K562 (cell line): ENCODE measurements around the gene ST8SIA1. TPM values are rescaled to one million over a fixed set of nuclear protein-coding genes. Genes with fewer than 3 reads are reported as not detected.

Experiments
- ATAC-seq: fragments of 200-7000 bp; cut with Tn5 transposase; 3 replicates; pipeline ENCODE4 v1.9.1; 2020; ENCODE audit warnings: moderate library complexity
- BruUV-seq: library from RNA; stranded (reverse); fragments of 400-500 nt; replicated peaks from 2 replicates; lab custom pipeline; 2021; lab: Mats Ljungman, UMichigan
- CTCF ChIA-PET: fragments of 300-600 bp; formaldehyde crosslinking; extraction: SDS; loops from one replicate; lab custom pipeline; 2021; ENCODE audit warnings: low intra/inter-chr PET ratio; lab: Yijun Ruan, JAX
- POLR2A ChIA-PET: fragments of 300-600, 350-650 bp; sonication (Branson Sonifier 250); formaldehyde crosslinking; extraction: SDS; loops from one replicate; lab custom pipeline; 2021; ENCODE audit warnings: antibody characterized with exemption, inconsistent platforms; lab: Yijun Ruan, JAX
- DNase-seq, 4 experiments: peaks; one replicate each; pipeline versions ENCODE4 v3.0.0 to v3.0.0-alpha.2; 2011 to 2018; ENCODE audit warnings: low spot score in 3 of 4, mixed read lengths in 3 of 4; ENCODE audit errors: extremely low read depth in 1 of 4
- FAIRE-seq: peaks from 2 replicates; lab custom pipeline; 2011; peaks lifted over from hg19 to GRCh38; lab: Jason Lieb, UNC
- H2AFZ ChIP-seq: 2 replicates; pipeline ENCODE4 v1.6.0; 2011; ENCODE audit warnings: low read depth, low read length, control low read depth, inconsistent platforms
- H3K27ac ChIP-seq: fragments of 200-600 bp; 3 replicates; pipeline ENCODE4 v1.8.0; 2011; ENCODE audit warnings: low read depth, mild to moderate bottlenecking, control low read depth, inconsistent platforms, low read length, moderate library complexity, mixed read lengths; ENCODE audit errors: extremely low read depth
- H3K27me3 ChIP-seq, 2 experiments: fragments of 300-600 bp in 1 of 2; 2 replicates in 1 of 2; 3 replicates in 1 of 2; pipeline versions ENCODE4 v1.6.0 to v1.8.0; 2011; ENCODE audit warnings: inconsistent platforms in 2 of 2, low read length in 2 of 2, mild to moderate bottlenecking in 1 of 2, mixed read lengths in 1 of 2, moderate library complexity in 1 of 2; ENCODE audit not compliant: control insufficient read depth in 2 of 2, insufficient read depth in 2 of 2
- H3K36me3 ChIP-seq: fragments of 300-600 bp; 3 replicates; pipeline ENCODE4 v1.8.0; 2011; ENCODE audit warnings: mild to moderate bottlenecking, low read length, inconsistent platforms; ENCODE audit not compliant: control insufficient read depth, insufficient read depth
- H3K4me1 ChIP-seq, 2 experiments: fragments of 200-600 bp in 1 of 2; replicated peaks in 1 of 2; 2 replicates in 1 of 2; 3 replicates in 1 of 2; pipeline versions ENCODE4 v1.5.1 to v1.8.0; 2011; ENCODE audit warnings: inconsistent platforms in 2 of 2, low read length in 2 of 2, mild to moderate bottlenecking in 1 of 2, mixed read lengths in 1 of 2, moderate library complexity in 1 of 2; ENCODE audit not compliant: control insufficient read depth in 2 of 2, insufficient read depth in 2 of 2
- H3K4me2 ChIP-seq: 2 replicates; pipeline ENCODE4 v1.6.1; 2011; ENCODE audit warnings: low read length, control low read depth, inconsistent platforms, mixed read lengths; ENCODE audit not compliant: insufficient read depth
- H3K4me3 ChIP-seq: fragments of 200-600 bp; sonication (generic), shearing (Covaris generic); 2 replicates; pipeline ENCODE4 v1.5.1; 2016; ENCODE audit warnings: control low read depth, inconsistent platforms
- H3K79me2 ChIP-seq: fragments of 200-600 bp; 3 replicates; pipeline ENCODE4 v1.8.0; 2011; ENCODE audit warnings: low read length, inconsistent platforms; ENCODE audit not compliant: control insufficient read depth, insufficient read depth
- H3K9ac ChIP-seq, 2 experiments: 2 replicates each; pipeline versions ENCODE4 v1.6.0 to v1.6.1; 2011; ENCODE audit warnings: low read depth in 2 of 2, low read length in 2 of 2, control low read depth in 1 of 2, inconsistent platforms in 1 of 2, mild to moderate bottlenecking in 1 of 2, mixed read lengths in 1 of 2; ENCODE audit not compliant: insufficient read depth in 1 of 2
- H3K9me1 ChIP-seq: one replicate; pipeline ENCODE4 v1.6.0; 2011; ENCODE audit warnings: inconsistent platforms, mild to moderate bottlenecking, low read length, moderate library complexity; ENCODE audit not compliant: control insufficient read depth, insufficient read depth
- H3K9me3 ChIP-seq: replicated peaks from 2 replicates; pipeline ENCODE4 v1.5.1; 2011; ENCODE audit warnings: low read depth, low read length, inconsistent platforms; ENCODE audit not compliant: control insufficient read depth, insufficient read depth
- H4K20me1 ChIP-seq: replicated peaks from 2 replicates; pipeline ENCODE4 v1.6.1; 2011; ENCODE audit warnings: low read length, inconsistent platforms, mixed read lengths; ENCODE audit not compliant: control insufficient read depth, insufficient read depth
- CEBPG ChIP-seq, 3 experiments: fragments of 200-800 bp in 1 of 3; sonication (Bioruptor generic) in 1 of 3; sonication (generic) in 1 of 3; formaldehyde crosslinking in 1 of 3; IDR thresholded peaks in 2 of 3; conservative IDR thresholded peaks in 1 of 3; 2 replicates each; pipeline versions ENCODE4 v1.6.1 to v1.8.0; 2016 to 2022; ENCODE audit warnings: missing compliant biosample characterization in 2 of 3, missing genetic modification characterization in 2 of 3, mild to moderate bottlenecking in 1 of 3, missing genetic modification reagents in 1 of 3
- ESRRA ChIP-seq: fragments of 450-650 bp; IDR thresholded peaks from 2 replicates; pipeline ENCODE4 v1.6.1; 2014; ENCODE audit warnings: low read depth, mild to moderate bottlenecking, moderate library complexity, borderline replicate concordance
- ESRRB ChIP-seq: fragments of 250-450 bp; sonication (Bioruptor Pico); IDR thresholded peaks from 2 replicates; pipeline ENCODE4 v1.5.0; 2020; ENCODE audit warnings: mild to moderate bottlenecking, moderate library complexity, borderline replicate concordance
- EZH2 ChIP-seq: IDR thresholded peaks from 2 replicates; pipeline ENCODE4 v1.6.1; 2012; ENCODE audit warnings: low read depth, mild to moderate bottlenecking, inconsistent platforms, low read length, borderline replicate concordance
- FOXP4 ChIP-seq: sonication (generic); formaldehyde crosslinking; IDR thresholded peaks from 2 replicates; pipeline ENCODE4 v1.8.0; 2022; ENCODE audit warnings: mild to moderate bottlenecking, missing genetic modification reagents, borderline replicate concordance
- IFI16 ChIP-seq: fragments of 250-450 bp; sonication (Bioruptor Pico); IDR thresholded peaks from 2 replicates; pipeline ENCODE4 v2.1.2; 2022; ENCODE audit warnings: mild to moderate bottlenecking, inconsistent platforms
- KLF10 ChIP-seq: fragments of 250-450 bp; sonication (Bioruptor Pico); IDR thresholded peaks from 2 replicates; pipeline ENCODE4 v1.6.1; 2021; ENCODE audit warnings: matching md5 sums
- NELFE ChIP-seq: IDR thresholded peaks from 2 replicates; pipeline ENCODE4 v1.6.1; 2011; ENCODE audit warnings: mild to moderate bottlenecking; ENCODE audit not compliant: insufficient read depth, insufficient read length
- NEUROD1 ChIP-seq: fragments of 150-350 bp; IDR thresholded peaks from 2 replicates; pipeline ENCODE4 v1.6.1; 2014; ENCODE audit warnings: borderline replicate concordance, low read length, low read depth; ENCODE audit not compliant: partially characterized antibody
- POLR2A ChIP-seq: fragments of 450-650 bp; conservative IDR thresholded peaks from 2 replicates; pipeline ENCODE4 v1.6.1; 2016
- PTTG1 ChIP-seq: fragments of 450-650 bp; IDR thresholded peaks from 2 replicates; pipeline ENCODE4 v1.6.1; 2016; ENCODE audit warnings: low read depth, mild to moderate bottlenecking, missing genetic modification characterization, missing compliant biosample characterization
- SAFB ChIP-seq: fragments of 200-400 bp; formaldehyde crosslinking; IDR thresholded peaks from 2 replicates; pipeline ENCODE4 v1.6.1; 2017; ENCODE audit warnings: low read depth, low read length, borderline replicate concordance
- TAF7 ChIP-seq: fragments of 450-650 bp; IDR thresholded peaks from 2 replicates; pipeline ENCODE4 v1.6.1; 2016; ENCODE audit warnings: missing genetic modification characterization, missing compliant biosample characterization
- ZBTB17 ChIP-seq: fragments of 450-650 bp; formaldehyde crosslinking; IDR thresholded peaks from 2 replicates; pipeline ENCODE4 v1.4.0; 2020; ENCODE audit warnings: mild to moderate bottlenecking
- ZNF124 ChIP-seq: sonication (generic); formaldehyde crosslinking; IDR thresholded peaks from 2 replicates; pipeline ENCODE4 v1.8.1; 2022; ENCODE audit warnings: missing genetic modification reagents
- ZNF140 ChIP-seq: fragments of 250-450 bp; sonication (Bioruptor Pico); IDR thresholded peaks from 2 replicates; pipeline ENCODE4 v1.8.0; 2021; ENCODE audit warnings: moderate library complexity, mild to moderate bottlenecking, inconsistent platforms
- ZNF263 ChIP-seq: sonication (generic); formaldehyde crosslinking; IDR thresholded peaks from 2 replicates; pipeline ENCODE4 v1.8.0; 2022; ENCODE audit warnings: mild to moderate bottlenecking, missing genetic modification reagents, borderline replicate concordance
- WGBS: fragments of 100-300 bp; shearing (Covaris generic); methylation state at CpG from one replicate; pipeline ENCODE4 v1.1.6; 2016; ENCODE audit warnings: low coverage, mixed read lengths; ENCODE audit not compliant: insufficient coverage; ENCODE audit errors: missing lambda C conversion rate; 5-methylcytosine and 5-hydroxymethylcytosine counted together
- in situ Hi-C: fragments of 300-500 bp; cut with MboI; formaldehyde crosslinking; loops from 4 replicates; pipeline ENCODE4 v1.15.0; 2018; ENCODE audit warnings: inconsistent platforms, mixed read lengths
- intact Hi-C: fragments of 100-400 bp; cut with micrococcal nuclease; formaldehyde crosslinking; loops from 2 replicates; pipeline ENCODE4 v1.14.2; 2022
- polyA plus RNA-seq, 8 experiments: library from polyadenylated mRNA; depleted of rRNA in 4 of 8; stranded (reverse) in 5 of 8; unstranded in 3 of 8; fragments of >200 nt; fragmentation: Nextera tagmentation in 2 of 8; fragmentation: Illumina TruSeq in 1 of 8; extraction: Ambion mirVana in 2 of 8; extraction: Trizol in 1 of 8; gene quantifications; 2 replicates each; pipeline versions ENCODE4 v1.2.1 to v1.2.3, GENCODE V29; 2011 to 2014; ENCODE audit warnings: inconsistent platforms in 1 of 8, missing spikeins in 1 of 8
- total RNA-seq, 7 experiments: library from RNA; depleted of rRNA in 6 of 7; stranded (reverse); fragments of >200 nt in 6 of 7; fragmentation: Illumina TruSeq in 2 of 7; extraction: Trizol in 2 of 7; gene quantifications; 2 replicates each; pipeline versions ENCODE4 v1.2.1 to v1.2.3, GENCODE V29; 2011 to 2021; ENCODE audit warnings: low replicate concordance in 1 of 7

Gene ST8SIA1
- total and polyA plus RNA-seq, 9 of the 15 experiments (the other 6 are each of a cell fraction or from before 2014, with no cell fraction given), result 0.86 to 26.3 (median 4.3) TPM

GRCh38 chr12:22307811-22308210 lies 26.7 kb downstream of the ST8SIA1 start:
- H3K79me2 ChIP-seq, result no peaks in the 10 kb centered on the region
- in situ Hi-C loops, result no loop called here
- no peak overlapping the region for H2AFZ ChIP-seq
- H3K9ac ChIP-seq, result no peak overlapping the region
- BruUV-seq, result no TSS peak
- no peaks in the 10 kb centered on the region for H4K20me1 ChIP-seq
- no peak overlapping the region for H3K4me2 ChIP-seq
- no peak for DNase-seq
- no peaks in the 10 kb centered on the region for H3K4me1 ChIP-seq
- H3K27ac ChIP-seq, result no peak overlapping the region
- H3K27me3 ChIP-seq, result no peaks in the 10 kb centered on the region
- no peak for ATAC-seq
- no peaks in the 10 kb centered on the region for H3K36me3 ChIP-seq
- no peak for TF ChIP-seq IFI16
- no peak for TF ChIP-seq ESRRA
- H3K9me3 ChIP-seq, result no peaks in the 10 kb centered on the region
- 5% methylated on average over 2 of the region's 2 CpGs for WGBS
- ChIA-PET CTCF (no interaction called here), POLR2A (no interaction called here)
- no peaks in the 10 kb centered on the region for H3K9me1 ChIP-seq
- no peak overlapping the region for H3K4me3 ChIP-seq
- intact Hi-C loops, result no loop called here
- no peak for FAIRE-seq

- Histone ChIP-seq H3K4me3 (no peak overlapping the region), H3K9ac (no peak overlapping the region), H3K36me3 (no peaks in the 10 kb centered on the region), H3K9me3 (no peaks in the 10 kb centered on the region), H3K9me1 (no peaks in the 10 kb centered on the region), H2AFZ (no peak overlapping the region), H4K20me1 (no peaks in the 10 kb centered on the region), H3K27ac (no peak overlapping the region), H3K4me2 (no peak overlapping the region), H3K79me2 (no peaks in the 10 kb centered on the region), H3K4me1 (no peaks in the 10 kb centered on the region), H3K27me3 (no peaks in the 10 kb centered on the region)
- no TSS peak for BruUV-seq
- intact Hi-C loops, result no loop called here
- POLR2A ChIA-PET, result no interaction called here
- DNase-seq (no peak), FAIRE-seq (no peak), ATAC-seq (no peak)
- CTCF ChIA-PET, result no interaction called here
- in situ Hi-C loops, result no loop called here
- TF ChIP-seq NELFE, result no peak
- TF ChIP-seq KLF10, result no peak
- no peak for TF ChIP-seq SAFB
- no peak for TF ChIP-seq FOXP4 (CRISPR knock-in tag)
- TF ChIP-seq ESRRB (CRISPR knock-in tag), result no peak
- TF ChIP-seq EZH2, result no peak
- TF ChIP-seq NEUROD1, result no peak
- no peak for TF ChIP-seq POLR2A
- TF ChIP-seq ZNF140, result no peak
- TF ChIP-seq CEBPG (CRISPR knock-in tag; IDR thresholded peaks at IDR 0.05), result no peak
- no peak for TF ChIP-seq CEBPG (tag; conservative IDR thresholded peaks at IDR 0.05 in 1 of 2, IDR thresholded peaks at IDR 0.05 in 1 of 2)
- TF ChIP-seq TAF7 (tag), result no peak
- no peak for TF ChIP-seq ZNF124 (CRISPR knock-in tag)
- TF ChIP-seq PTTG1, result no peak
- TF ChIP-seq ZNF263 (CRISPR knock-in tag), result no peak
- TF ChIP-seq ZBTB17, result no peak
Observed at GRCh38 chr12:22306311-22306710, 28.2 kb downstream of the ST8SIA1 start.
